GM23248 (cell line): ENCODE measurements around the gene GYG2. TPM values are rescaled to one million over a fixed set of nuclear protein-coding genes. Genes with fewer than 3 reads are reported as not detected.
A peak's percentile ranks its signal among the peaks of the same experiment; 100 is the strongest.
"Not testable (repeated sequence)": the region's sequence is repeated elsewhere in the genome, so short reads cannot be mapped to it uniquely, and the experiment has no call there.

ENCODE experiments used
- DNase-seq: peaks from one replicate; pipeline ENCODE4 v3.0.0-alpha.2; 2015
- H2AFZ ChIP-seq: fragments of 200-600 bp; sonication (generic); 2 replicates; pipeline ENCODE4 v1.6.1; 2016; ENCODE audit warnings: antibody characterized with exemption
- H3F3A ChIP-seq: fragments of 200-600 bp; sonication (generic); 2 replicates; pipeline ENCODE4 v1.6.1; 2016; ENCODE audit warnings: mild to moderate bottlenecking, antibody characterized with exemption, mixed run types; ENCODE audit not compliant: insufficient read depth
- H3K27ac ChIP-seq: fragments of 200-600 bp; sonication (generic); 2 replicates; pipeline ENCODE4 v1.5.1; 2016; ENCODE audit warnings: mild to moderate bottlenecking
- H3K27me3 ChIP-seq: fragments of 200-600 bp; sonication (generic); replicated peaks from 2 replicates; pipeline ENCODE4 v1.6.1; 2016; ENCODE audit warnings: mild to moderate bottlenecking; ENCODE audit not compliant: insufficient read depth
- H3K36me3 ChIP-seq: fragments of 200-600 bp; sonication (generic); 2 replicates; pipeline ENCODE4 v1.6.1; 2016; ENCODE audit warnings: low read depth, mild to moderate bottlenecking
- H3K4me1 ChIP-seq: fragments of 200-600 bp; sonication (generic); 2 replicates; pipeline ENCODE4 v1.6.1; 2016; ENCODE audit warnings: mild to moderate bottlenecking; ENCODE audit not compliant: insufficient read depth
- H3K4me2 ChIP-seq: fragments of 200-600 bp; sonication (generic); one replicate; pipeline ENCODE4 v1.6.1; 2016; ENCODE audit warnings: mild to moderate bottlenecking; ENCODE audit not compliant: unreplicated experiment
- H3K4me3 ChIP-seq: fragments of 200-600 bp; sonication (generic); 2 replicates; pipeline ENCODE4 v1.5.1; 2016; ENCODE audit warnings: mild to moderate bottlenecking
- H3K79me2 ChIP-seq: fragments of 200-600 bp; sonication (generic); 2 replicates; pipeline ENCODE4 v1.6.1; 2016; ENCODE audit warnings: mild to moderate bottlenecking; ENCODE audit not compliant: insufficient read depth
- H3K9ac ChIP-seq: fragments of 200-600 bp; sonication (generic); 2 replicates; pipeline ENCODE4 v1.6.1; 2016; ENCODE audit warnings: mild to moderate bottlenecking
- H3K9me2 ChIP-seq: fragments of 200-600 bp; sonication (generic); 2 replicates; pipeline ENCODE4 v1.6.1; 2016; ENCODE audit warnings: mixed run types, mild to moderate bottlenecking, moderate library complexity; ENCODE audit not compliant: insufficient read depth
- H3K9me3 ChIP-seq: fragments of 200-600 bp; sonication (generic); one replicate; pipeline ENCODE4 v1.6.1; 2017; ENCODE audit warnings: low read depth
- H4K20me1 ChIP-seq: fragments of 200-600 bp; sonication (generic); 2 replicates; pipeline ENCODE4 v1.6.0; 2016; ENCODE audit not compliant: insufficient read depth
- EZH2 ChIP-seq: fragments of 200-600 bp; sonication (generic); IDR thresholded peaks from 2 replicates; pipeline ENCODE4 v1.6.1; 2018; ENCODE audit warnings: antibody characterized with exemption, mild to moderate bottlenecking; ENCODE audit not compliant: insufficient read depth, poor library complexity, severe bottlenecking
- EZH2phosphoT487 ChIP-seq: fragments of 200-600 bp; sonication (generic); IDR thresholded peaks from 2 replicates; pipeline ENCODE4 v1.6.1; 2018; ENCODE audit warnings: antibody characterized with exemption, moderate library complexity, mild to moderate bottlenecking, low read depth; ENCODE audit not compliant: insufficient read depth
- WGBS, 2 experiments: methylation state at CpG; one replicate each; pipeline ENCODE4 v1.1.6; 2015 to 2017; ENCODE audit warnings: low lambda C conversion rate in 2 of 2, low coverage in 1 of 2; ENCODE audit errors: missing lambda C conversion rate in 2 of 2; 5-methylcytosine and 5-hydroxymethylcytosine counted together
- in situ Hi-C: fragments of 300-500 bp; cut with MboI; formaldehyde crosslinking; loops from 2 replicates; pipeline ENCODE4 v1.15.0; 2020
- polyA plus RNA-seq: library from polyadenylated mRNA; unstranded; fragments of >200 nt; fragmentation: Nextera tagmentation; extraction: Ambion mirVana; gene quantifications from 2 replicates; pipeline ENCODE4 v1.2.1, GENCODE V29; 2016
- total RNA-seq: library from RNA; depleted of rRNA; stranded (reverse); fragments of >200 nt; shearing (Covaris generic); gene quantifications from 2 replicates; pipeline ENCODE4 v1.2.3, GENCODE V29; 2014

The GYG2 gene
- total and polyA plus RNA-seq, 2 experiments from 2014 or later, result 0.43 to 0.86 TPM

DNA sequence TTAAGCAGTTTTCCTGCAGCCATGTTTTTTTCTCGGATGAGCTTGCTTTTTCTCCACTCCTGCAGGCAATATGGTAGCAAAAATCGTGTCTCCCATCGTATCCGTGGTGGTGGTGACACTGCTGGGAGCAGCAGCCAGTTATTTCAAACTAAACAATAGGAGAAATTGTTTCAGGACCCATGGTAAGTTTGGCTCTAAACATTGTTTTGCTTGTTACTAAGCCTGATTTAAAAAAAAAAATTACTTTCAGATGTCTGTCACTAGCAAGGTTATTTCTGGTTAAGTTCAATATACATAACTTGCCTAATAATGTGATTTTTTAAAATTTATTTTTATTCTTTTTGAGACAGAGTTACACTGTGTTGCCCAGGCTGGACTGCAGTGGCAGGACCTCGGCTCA is 17.5 kb upstream of the GYG2 start:
- WGBS, 2 experiments, result 23 to 32% methylated on average over 5 of the region's 5 CpGs
- no peak for TF ChIP-seq EZH2
- TF ChIP-seq EZH2phosphoT487, result no peak
- Histone ChIP-seq H3K4me3 (no peak overlapping the region), H3K9ac (peak overlapping the region; percentile 42; the same call in 1 of the 2 replicates), H4K20me1 (no peaks in the 10 kb centered on the region), H3F3A (no peaks in the 10 kb centered on the region; the same call in 1 of the 2 replicates), H3K9me3 (no peaks in the 10 kb centered on the region), H3K79me2 (no peaks in the 10 kb centered on the region), H3K27me3 (no peaks in the 10 kb centered on the region), H3K4me2 (no peak overlapping the region), H3K9me2 (no peaks in the 10 kb centered on the region), H3K36me3 (no peaks in the 10 kb centered on the region), H2AFZ (no peak overlapping the region), H3K27ac (peak overlapping the region; percentile 78), H3K4me1 (peaks cover 16% of the 10 kb centered on the region)
- peak; percentile 37 for DNase-seq
- in situ Hi-C loops, result no loop called here

DNA sequence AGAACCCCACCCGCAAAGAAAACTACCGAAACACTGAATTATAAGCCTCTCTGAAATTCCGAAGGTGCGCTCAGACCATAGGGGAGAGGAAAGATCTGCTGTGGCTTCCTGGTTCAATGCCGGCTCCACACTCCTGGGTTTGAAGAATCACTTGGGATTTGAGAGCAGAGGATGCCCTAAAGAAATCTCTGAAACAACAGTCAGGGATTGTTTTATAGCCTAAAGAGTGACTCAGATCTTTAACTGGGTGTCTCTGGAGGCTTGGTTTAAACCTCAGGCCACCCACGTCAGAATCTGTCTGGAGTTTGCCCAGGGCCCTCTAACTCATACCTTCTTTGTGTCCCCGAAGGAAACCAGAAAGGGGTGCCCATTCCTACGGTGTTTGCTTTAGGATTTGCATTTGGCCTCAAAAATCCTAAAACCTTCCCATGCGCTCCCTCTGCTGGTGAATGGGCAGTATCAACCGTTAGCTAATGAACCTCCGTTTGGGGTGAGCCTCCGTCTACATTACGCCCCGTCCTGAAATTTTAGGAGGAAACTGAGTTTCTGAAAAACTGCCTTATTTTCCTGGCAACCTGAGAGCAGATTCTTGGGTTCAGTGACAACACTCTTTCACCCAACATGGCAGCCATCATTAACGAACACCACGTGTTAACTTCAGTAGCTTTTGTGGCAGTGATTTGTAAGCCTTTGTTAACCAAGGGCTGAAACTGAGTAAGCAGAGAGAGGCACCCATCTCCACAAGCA is 16.4 kb upstream of the GYG2 start:
- H3K36me3 ChIP-seq, H3K9me3 ChIP-seq, H3F3A ChIP-seq, H3K79me2 ChIP-seq, H4K20me1 ChIP-seq, in situ Hi-C loops, H3K27me3 ChIP-seq, H3K9me2 ChIP-seq: not testable (repeated sequence)
- peak overlapping the region; percentile 75 for H3K9ac ChIP-seq
- H3K4me1 ChIP-seq, result peaks cover 16% of the 10 kb centered on the region
- peak overlapping the region; percentile 78 for H3K27ac ChIP-seq
- peak overlapping the region; percentile 35 for H3K4me3 ChIP-seq
- 16 to 18% methylated on average over 13 to 16 of the region's 16 CpGs for WGBS, 2 experiments
- peak overlapping the region; percentile 20 for H3K4me2 ChIP-seq
- peak; percentile 47 for DNase-seq
- peak overlapping the region; percentile 76 for H2AFZ ChIP-seq

DNA sequence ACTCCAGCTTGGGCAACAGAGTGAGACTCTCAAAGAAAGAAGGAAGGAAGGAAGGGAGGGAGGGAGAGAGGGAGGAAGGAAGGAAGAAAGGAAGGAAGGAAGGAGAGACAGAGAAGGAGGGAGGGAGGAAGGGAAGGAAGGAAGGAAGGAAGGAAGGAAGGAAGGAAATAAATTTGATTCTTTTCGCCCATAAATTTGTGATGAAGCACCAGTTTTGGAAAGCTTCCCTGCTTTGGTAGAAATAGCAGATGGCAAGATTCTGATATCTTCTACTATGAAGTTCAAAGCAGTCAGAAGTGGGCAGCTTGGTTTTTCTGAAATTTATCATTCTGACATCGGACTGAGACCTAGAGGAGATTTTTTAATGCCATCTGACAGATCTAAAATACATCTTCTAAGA is 11.7 kb upstream of the GYG2 start:
- H3K4me2 ChIP-seq, result no peak overlapping the region
- H3K27ac ChIP-seq, result no peak overlapping the region
- no peaks in the 10 kb centered on the region for H3K27me3 ChIP-seq
- H3K79me2 ChIP-seq, result no peaks in the 10 kb centered on the region
- in situ Hi-C loops, result no loop called here
- no peak overlapping the region for H3K9ac ChIP-seq
- no peaks in the 10 kb centered on the region for H3K9me3 ChIP-seq
- no peaks in the 10 kb centered on the region for H4K20me1 ChIP-seq
- no peaks in the 10 kb centered on the region for H3K36me3 ChIP-seq
- TF ChIP-seq EZH2phosphoT487 (no peak), EZH2 (no peak)
- H3K4me1 ChIP-seq, result peaks cover 5% of the 10 kb centered on the region; the same call in 1 of the 2 replicates
- no peak for DNase-seq
- H2AFZ ChIP-seq, result no peak overlapping the region
- no peak overlapping the region for H3K4me3 ChIP-seq
- H3K9me2 ChIP-seq, result no peaks in the 10 kb centered on the region
- no peaks in the 10 kb centered on the region; the same call in 1 of the 2 replicates for H3F3A ChIP-seq
- 63 to 84% methylated on average over 1 to 2 of the region's 2 CpGs for WGBS, 2 experiments

DNA sequence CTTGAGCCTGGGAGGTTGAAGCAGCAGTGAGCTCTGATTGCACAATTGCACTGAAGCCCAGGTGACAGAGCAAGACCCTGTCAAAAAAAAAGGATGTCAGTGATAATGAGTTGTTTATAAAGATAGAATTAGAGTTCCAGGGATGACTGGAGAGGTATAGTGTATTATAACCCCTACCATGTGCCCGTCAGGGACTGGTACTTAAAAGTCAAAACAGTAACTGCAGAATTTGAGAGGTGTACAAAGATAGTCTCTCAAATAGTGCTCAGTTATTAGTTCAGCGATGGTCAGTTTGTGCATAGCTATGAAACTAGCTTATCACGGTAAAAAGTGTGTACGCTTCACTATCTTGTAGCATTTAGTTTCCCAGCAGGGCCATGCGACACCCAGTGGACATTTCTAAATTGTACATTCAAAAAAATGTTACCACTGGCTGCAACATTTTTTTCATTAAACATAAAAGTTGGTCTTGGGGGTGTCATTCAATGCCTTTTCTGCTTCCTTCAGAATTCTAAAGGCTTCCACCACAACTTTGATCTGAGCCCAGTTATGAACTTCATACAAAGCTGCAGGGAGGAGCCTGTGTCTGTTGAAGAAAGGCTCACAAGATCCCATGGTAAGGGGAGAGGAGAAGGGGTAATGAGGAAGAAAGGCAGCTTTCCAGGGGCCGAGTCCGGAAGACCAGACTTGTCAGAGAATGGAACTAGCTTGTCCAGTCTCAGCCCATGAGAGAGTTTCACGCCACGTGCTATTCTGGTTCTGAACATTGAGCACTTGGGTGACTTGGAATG is 9.2 kb upstream of the GYG2 start:
- H4K20me1 ChIP-seq, result no peaks in the 10 kb centered on the region
- no peak overlapping the region for H3K4me3 ChIP-seq
- no peaks in the 10 kb centered on the region for H3K79me2 ChIP-seq
- no peak for TF ChIP-seq EZH2
- TF ChIP-seq EZH2phosphoT487, result no peak
- H3K9ac ChIP-seq, result no peak overlapping the region
- in situ Hi-C loops, result loop anchor here (10.0 kb wide), 1 partner anchor 175 kb away; no protein-coding TSS in a partner anchor
- 16% methylated on average over 9 of the region's 9 CpGs for WGBS, 2 experiments
- no peaks in the 10 kb centered on the region for H3K9me2 ChIP-seq
- no peak overlapping the region for H3K27ac ChIP-seq
- no peaks in the 10 kb centered on the region for H3K9me3 ChIP-seq
- no peaks in the 10 kb centered on the region for H3F3A ChIP-seq
- H3K4me2 ChIP-seq, result peak overlapping the region; percentile 35
- no peaks in the 10 kb centered on the region for H3K4me1 ChIP-seq
- no peaks in the 10 kb centered on the region for H3K36me3 ChIP-seq
- peak; percentile 57 for DNase-seq
- H2AFZ ChIP-seq, result no peak overlapping the region; the same call in 1 of the 2 replicates
- no peaks in the 10 kb centered on the region for H3K27me3 ChIP-seq
